ENCODE results near the gene LYL1. TPM values are rescaled to one million over a fixed set of nuclear protein-coding genes. Genes with fewer than 3 reads are reported as not detected.

The LYL1 gene
- total and polyA plus RNA-seq, 4 donors, result 0.35 to 69.7 (median 2.3) TPM

DNA sequence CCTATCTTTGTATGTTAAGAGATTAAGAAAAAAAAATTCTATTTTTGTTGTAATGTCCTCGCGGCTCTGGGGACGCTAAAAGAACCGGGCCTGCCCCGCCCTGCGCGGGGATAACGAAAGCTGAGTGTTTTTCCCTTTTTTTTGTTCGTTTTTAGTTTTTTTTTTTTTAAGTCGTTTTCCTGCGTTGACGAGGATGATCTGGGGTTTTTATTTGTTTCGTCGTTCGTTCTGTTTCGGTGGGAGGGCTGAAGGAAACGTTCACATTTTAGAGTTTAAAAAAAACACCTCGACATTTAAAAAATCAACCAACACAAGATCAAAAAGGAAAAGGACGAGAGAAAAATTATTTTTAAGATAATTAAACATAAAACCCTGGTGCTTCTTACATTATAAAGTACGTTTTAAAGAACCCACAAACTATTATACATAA, 5.6 kb downstream of the LYL1 start:
- no peak for TF ChIP-seq GABPA (IDR thresholded peaks at IDR 0.05 in 1 of 2, conservative IDR thresholded peaks at IDR 0.05 in 1 of 2)
- TF ChIP-seq RXRA (IDR thresholded peaks at IDR 0.05), result no peak
- no peak for TF ChIP-seq TAF1 (conservative IDR thresholded peaks at IDR 0.05)
- TF ChIP-seq RAD21 (IDR thresholded peaks at IDR 0.05), result no peak
- TF ChIP-seq, protein P1, sequence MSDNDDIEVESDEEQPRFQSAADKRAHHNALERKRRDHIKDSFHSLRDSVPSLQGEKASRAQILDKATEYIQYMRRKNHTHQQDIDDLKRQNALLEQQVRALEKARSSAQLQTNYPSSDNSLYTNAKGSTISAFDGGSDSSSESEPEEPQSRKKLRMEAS (IDR thresholded peaks at IDR 0.05), result no peak
- no peak for TF ChIP-seq HNF4A (conservative IDR thresholded peaks at IDR 0.05)
- no peak for TF ChIP-seq YY1 (IDR thresholded peaks at IDR 0.05)
- no peak for TF ChIP-seq JUND (IDR thresholded peaks at IDR 0.05)
- no peak for TF ChIP-seq FOXA2 (IDR thresholded peaks at IDR 0.05)
- TF ChIP-seq HNF4G (IDR thresholded peaks at IDR 0.05), result no peak
- no peak for TF ChIP-seq SP1 (IDR thresholded peaks at IDR 0.05)
- TF ChIP-seq, protein P2, sequence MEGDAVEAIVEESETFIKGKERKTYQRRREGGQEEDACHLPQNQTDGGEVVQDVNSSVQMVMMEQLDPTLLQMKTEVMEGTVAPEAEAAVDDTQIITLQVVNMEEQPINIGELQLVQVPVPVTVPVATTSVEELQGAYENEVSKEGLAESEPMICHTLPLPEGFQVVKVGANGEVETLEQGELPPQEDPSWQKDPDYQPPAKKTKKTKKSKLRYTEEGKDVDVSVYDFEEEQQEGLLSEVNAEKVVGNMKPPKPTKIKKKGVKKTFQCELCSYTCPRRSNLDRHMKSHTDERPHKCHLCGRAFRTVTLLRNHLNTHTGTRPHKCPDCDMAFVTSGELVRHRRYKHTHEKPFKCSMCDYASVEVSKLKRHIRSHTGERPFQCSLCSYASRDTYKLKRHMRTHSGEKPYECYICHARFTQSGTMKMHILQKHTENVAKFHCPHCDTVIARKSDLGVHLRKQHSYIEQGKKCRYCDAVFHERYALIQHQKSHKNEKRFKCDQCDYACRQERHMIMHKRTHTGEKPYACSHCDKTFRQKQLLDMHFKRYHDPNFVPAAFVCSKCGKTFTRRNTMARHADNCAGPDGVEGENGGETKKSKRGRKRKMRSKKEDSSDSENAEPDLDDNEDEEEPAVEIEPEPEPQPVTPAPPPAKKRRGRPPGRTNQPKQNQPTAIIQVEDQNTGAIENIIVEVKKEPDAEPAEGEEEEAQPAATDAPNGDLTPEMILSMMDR (IDR thresholded peaks at IDR 0.05; ENCODE audit: low read depth, low read length, missing input control), result no peak
- TF ChIP-seq EGR1 (IDR thresholded peaks at IDR 0.05; ENCODE audit: low read depth in 2 of 2), result no peak
- TF ChIP-seq, protein P3, sequence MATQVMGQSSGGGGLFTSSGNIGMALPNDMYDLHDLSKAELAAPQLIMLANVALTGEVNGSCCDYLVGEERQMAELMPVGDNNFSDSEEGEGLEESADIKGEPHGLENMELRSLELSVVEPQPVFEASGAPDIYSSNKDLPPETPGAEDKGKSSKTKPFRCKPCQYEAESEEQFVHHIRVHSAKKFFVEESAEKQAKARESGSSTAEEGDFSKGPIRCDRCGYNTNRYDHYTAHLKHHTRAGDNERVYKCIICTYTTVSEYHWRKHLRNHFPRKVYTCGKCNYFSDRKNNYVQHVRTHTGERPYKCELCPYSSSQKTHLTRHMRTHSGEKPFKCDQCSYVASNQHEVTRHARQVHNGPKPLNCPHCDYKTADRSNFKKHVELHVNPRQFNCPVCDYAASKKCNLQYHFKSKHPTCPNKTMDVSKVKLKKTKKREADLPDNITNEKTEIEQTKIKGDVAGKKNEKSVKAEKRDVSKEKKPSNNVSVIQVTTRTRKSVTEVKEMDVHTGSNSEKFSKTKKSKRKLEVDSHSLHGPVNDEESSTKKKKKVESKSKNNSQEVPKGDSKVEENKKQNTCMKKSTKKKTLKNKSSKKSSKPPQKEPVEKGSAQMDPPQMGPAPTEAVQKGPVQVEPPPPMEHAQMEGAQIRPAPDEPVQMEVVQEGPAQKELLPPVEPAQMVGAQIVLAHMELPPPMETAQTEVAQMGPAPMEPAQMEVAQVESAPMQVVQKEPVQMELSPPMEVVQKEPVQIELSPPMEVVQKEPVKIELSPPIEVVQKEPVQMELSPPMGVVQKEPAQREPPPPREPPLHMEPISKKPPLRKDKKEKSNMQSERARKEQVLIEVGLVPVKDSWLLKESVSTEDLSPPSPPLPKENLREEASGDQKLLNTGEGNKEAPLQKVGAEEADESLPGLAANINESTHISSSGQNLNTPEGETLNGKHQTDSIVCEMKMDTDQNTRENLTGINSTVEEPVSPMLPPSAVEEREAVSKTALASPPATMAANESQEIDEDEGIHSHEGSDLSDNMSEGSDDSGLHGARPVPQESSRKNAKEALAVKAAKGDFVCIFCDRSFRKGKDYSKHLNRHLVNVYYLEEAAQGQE (IDR thresholded peaks at IDR 0.05), result no peak
- TF ChIP-seq, protein P4, sequence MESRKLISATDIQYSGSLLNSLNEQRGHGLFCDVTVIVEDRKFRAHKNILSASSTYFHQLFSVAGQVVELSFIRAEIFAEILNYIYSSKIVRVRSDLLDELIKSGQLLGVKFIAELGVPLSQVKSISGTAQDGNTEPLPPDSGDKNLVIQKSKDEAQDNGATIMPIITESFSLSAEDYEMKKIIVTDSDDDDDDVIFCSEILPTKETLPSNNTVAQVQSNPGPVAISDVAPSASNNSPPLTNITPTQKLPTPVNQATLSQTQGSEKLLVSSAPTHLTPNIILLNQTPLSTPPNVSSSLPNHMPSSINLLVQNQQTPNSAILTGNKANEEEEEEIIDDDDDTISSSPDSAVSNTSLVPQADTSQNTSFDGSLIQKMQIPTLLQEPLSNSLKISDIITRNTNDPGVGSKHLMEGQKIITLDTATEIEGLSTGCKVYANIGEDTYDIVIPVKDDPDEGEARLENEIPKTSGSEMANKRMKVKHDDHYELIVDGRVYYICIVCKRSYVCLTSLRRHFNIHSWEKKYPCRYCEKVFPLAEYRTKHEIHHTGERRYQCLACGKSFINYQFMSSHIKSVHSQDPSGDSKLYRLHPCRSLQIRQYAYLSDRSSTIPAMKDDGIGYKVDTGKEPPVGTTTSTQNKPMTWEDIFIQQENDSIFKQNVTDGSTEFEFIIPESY (IDR thresholded peaks at IDR 0.05), result no peak
- TF ChIP-seq NR2F2 (IDR thresholded peaks at IDR 0.05), result no peak
- TF ChIP-seq FOXA1 (IDR thresholded peaks at IDR 0.05), result no peak
- TF ChIP-seq, protein P5, sequence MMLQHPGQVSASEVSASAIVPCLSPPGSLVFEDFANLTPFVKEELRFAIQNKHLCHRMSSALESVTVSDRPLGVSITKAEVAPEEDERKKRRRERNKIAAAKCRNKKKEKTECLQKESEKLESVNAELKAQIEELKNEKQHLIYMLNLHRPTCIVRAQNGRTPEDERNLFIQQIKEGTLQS (IDR thresholded peaks at IDR 0.05), result no peak
- no peak overlapping the region for H3K27ac ChIP-seq (ENCODE audit: low read depth in 1 of 2, low read length in 2 of 2)
- no peak overlapping the region for H3K9ac ChIP-seq (ENCODE audit: low read depth in 1 of 2, low read length in 2 of 2)
- H3K4me1 ChIP-seq (ENCODE audit: control insufficient read depth in 4 of 4, insufficient read depth in 4 of 4, low read length in 3 of 4), result peaks cover 21 to 40% (median 24%) of the 10 kb centered on the region in 4 donors
- H3K9me3 ChIP-seq (ENCODE audit: control insufficient read depth in 4 of 4, low read length in 3 of 4), result no peaks in the 10 kb centered on the region
- DNase-seq (ENCODE audit: low spot score), result no peak
- 33% methylated on average over 20 of the region's 20 CpGs for WGBS
- H3K4me3 ChIP-seq (ENCODE audit: low read depth in 1 of 3, low read length in 3 of 3), result no peak overlapping the region
- H3K36me3 ChIP-seq (ENCODE audit: control insufficient read depth in 4 of 4, insufficient read depth in 3 of 4, low read depth in 1 of 4, low read length in 3 of 4), result peaks cover 0 to 6% (median 2%) of the 10 kb centered on the region in 4 donors
- no peaks in the 10 kb centered on the region for H3K27me3 ChIP-seq (ENCODE audit: control insufficient read depth in 4 of 4, insufficient read depth in 4 of 4, low read length in 3 of 4)
